HepG2 (cell line): Measurements from ENCODE around the gene FRMD3. TPM values are rescaled to one million over a fixed set of nuclear protein-coding genes. Genes with fewer than 3 reads are reported as not detected.

Experiments used
- DMTF1 ChIP-seq: sonication (generic); formaldehyde crosslinking; IDR thresholded peaks from 2 replicates; pipeline ENCODE4 v1.4.0; 2020; ENCODE audit warnings: mild to moderate bottlenecking, missing genetic modification reagents
- EP300 ChIP-seq, 3 experiments: sonication (generic) in 1 of 3; formaldehyde crosslinking in 1 of 3; IDR thresholded peaks; 2 replicates each; pipeline versions ENCODE4 v1.5.1 to v1.6.1; 2011 to 2020; ENCODE audit warnings: low read depth in 2 of 3, low read length in 2 of 3, borderline replicate concordance in 1 of 3, improper control_type of control experiment in 1 of 3, mild to moderate bottlenecking in 1 of 3, missing genetic modification reagents in 1 of 3, moderate library complexity in 1 of 3
- EZH2 ChIP-seq: conservative IDR thresholded peaks from 2 replicates; pipeline ENCODE4 v1.6.1; 2012; ENCODE audit warnings: mild to moderate bottlenecking, low read depth, low read length, moderate library complexity
- FOXA3 ChIP-seq: IDR thresholded peaks from 2 replicates; pipeline ENCODE4 v1.6.1; 2016; ENCODE audit warnings: missing genetic modification reagents, missing compliant biosample characterization
- GABPB1 ChIP-seq: IDR thresholded peaks from 2 replicates; pipeline ENCODE4 v1.6.1; 2016; ENCODE audit warnings: mild to moderate bottlenecking, missing genetic modification reagents, moderate library complexity, missing compliant biosample characterization
- GATAD2A ChIP-seq: IDR thresholded peaks from 2 replicates; pipeline ENCODE4 v1.6.1; 2016
- HHEX ChIP-seq: IDR thresholded peaks from 2 replicates; pipeline ENCODE4 v1.6.1; 2016; ENCODE audit warnings: control low read depth
- IKZF5 ChIP-seq: IDR thresholded peaks from 2 replicates; pipeline ENCODE4 v1.6.1; 2018; ENCODE audit warnings: missing genetic modification reagents, mild to moderate bottlenecking, missing compliant biosample characterization
- IRX3 ChIP-seq: sonication (generic); formaldehyde crosslinking; IDR thresholded peaks from 2 replicates; pipeline ENCODE4 v1.8.1; 2023; ENCODE audit warnings: mild to moderate bottlenecking, low read depth, missing genetic modification reagents, borderline replicate concordance
- NR0B2 ChIP-seq: sonication (generic); formaldehyde crosslinking; IDR thresholded peaks from 2 replicates; pipeline ENCODE4 v1.4.0; 2020; ENCODE audit warnings: mild to moderate bottlenecking, missing genetic modification reagents
- NR2F1 ChIP-seq, 2 experiments: fragments of 450-650 bp in 1 of 2; formaldehyde crosslinking in 1 of 2; IDR thresholded peaks; 2 replicates each; pipeline versions ENCODE4 v1.5.0 to v1.6.1; 2016 to 2020; ENCODE audit warnings: mild to moderate bottlenecking in 1 of 2, missing compliant biosample characterization in 1 of 2, missing genetic modification reagents in 1 of 2, moderate library complexity in 1 of 2
- ZBTB20 ChIP-seq: sonication (generic); formaldehyde crosslinking; IDR thresholded peaks from 2 replicates; pipeline ENCODE4 v1.8.1; 2023; ENCODE audit warnings: missing genetic modification reagents, low read depth, mild to moderate bottlenecking, borderline replicate concordance
- ZNF12 ChIP-seq: sonication (generic); formaldehyde crosslinking; IDR thresholded peaks from 2 replicates; pipeline ENCODE4 v1.5.0; 2020; ENCODE audit warnings: missing genetic modification reagents
- ZNF33B ChIP-seq: sonication (generic); formaldehyde crosslinking; IDR thresholded peaks from 2 replicates; pipeline ENCODE4 v1.5.1; 2020; ENCODE audit warnings: mild to moderate bottlenecking, missing genetic modification reagents
- ZNF44 ChIP-seq: sonication (generic); formaldehyde crosslinking; IDR thresholded peaks from 2 replicates; pipeline ENCODE4 v1.5.1; 2020; ENCODE audit warnings: mild to moderate bottlenecking, missing genetic modification reagents
- ZNF441 ChIP-seq: sonication (generic); formaldehyde crosslinking; IDR thresholded peaks from 2 replicates; pipeline ENCODE4 v1.7.0; 2021; ENCODE audit warnings: missing genetic modification reagents, borderline replicate concordance
- ZNF589 ChIP-seq: sonication (generic); formaldehyde crosslinking; conservative IDR thresholded peaks from 2 replicates; pipeline ENCODE4 v1.8.0; 2022; ENCODE audit warnings: mild to moderate bottlenecking, moderate library complexity, missing genetic modification reagents
- ZNF781 ChIP-seq: sonication (generic); formaldehyde crosslinking; IDR thresholded peaks from 2 replicates; pipeline ENCODE4 v1.5.1; 2020; ENCODE audit warnings: borderline replicate concordance, mild to moderate bottlenecking, missing genetic modification reagents; ENCODE audit errors: not compliant biosample characterization
- polyA plus RNA-seq, 8 experiments: library from polyadenylated mRNA; depleted of rRNA in 3 of 8; stranded (reverse) in 7 of 8; unstranded in 1 of 8; fragments of >200 nt; fragmentation: Illumina TruSeq in 4 of 8; extraction: Trizol in 4 of 8; gene quantifications; 2 replicates each; pipeline versions ENCODE4 v1.2.1 to v1.2.3, GENCODE V29; 2011 to 2016; ENCODE audit warnings: low read depth in 4 of 8, missing spikeins in 1 of 8, mixed read lengths in 1 of 8; ENCODE audit not compliant: insufficient read depth in 1 of 8
- total RNA-seq, 5 experiments: library from RNA; depleted of rRNA; stranded (reverse); fragments of >200 nt; fragmentation: Illumina TruSeq; extraction: Trizol; gene quantifications; 2 replicates each; pipeline ENCODE4 v1.2.3, GENCODE V29; 2016; ENCODE audit warnings: low read depth in 1 of 5
- TF ChIP-seq, protein P1 (sequence below): sonication (generic); formaldehyde crosslinking; IDR thresholded peaks from 2 replicates; pipeline ENCODE4; 2020; ENCODE audit warnings: missing genetic modification reagents, mild to moderate bottlenecking, borderline replicate concordance
- TF ChIP-seq, protein P2 (sequence below): sonication (generic); formaldehyde crosslinking; IDR thresholded peaks from 2 replicates; pipeline ENCODE4 v1.4.0; 2020; ENCODE audit warnings: missing genetic modification reagents; ENCODE audit errors: not compliant biosample characterization

FRMD3 gene
- total and polyA plus RNA-seq, 2 of the 13 experiments (the other 11 are each of a cell fraction or from before 2014, with no cell fraction given), result 3.2 to 7.7 TPM

DNA sequence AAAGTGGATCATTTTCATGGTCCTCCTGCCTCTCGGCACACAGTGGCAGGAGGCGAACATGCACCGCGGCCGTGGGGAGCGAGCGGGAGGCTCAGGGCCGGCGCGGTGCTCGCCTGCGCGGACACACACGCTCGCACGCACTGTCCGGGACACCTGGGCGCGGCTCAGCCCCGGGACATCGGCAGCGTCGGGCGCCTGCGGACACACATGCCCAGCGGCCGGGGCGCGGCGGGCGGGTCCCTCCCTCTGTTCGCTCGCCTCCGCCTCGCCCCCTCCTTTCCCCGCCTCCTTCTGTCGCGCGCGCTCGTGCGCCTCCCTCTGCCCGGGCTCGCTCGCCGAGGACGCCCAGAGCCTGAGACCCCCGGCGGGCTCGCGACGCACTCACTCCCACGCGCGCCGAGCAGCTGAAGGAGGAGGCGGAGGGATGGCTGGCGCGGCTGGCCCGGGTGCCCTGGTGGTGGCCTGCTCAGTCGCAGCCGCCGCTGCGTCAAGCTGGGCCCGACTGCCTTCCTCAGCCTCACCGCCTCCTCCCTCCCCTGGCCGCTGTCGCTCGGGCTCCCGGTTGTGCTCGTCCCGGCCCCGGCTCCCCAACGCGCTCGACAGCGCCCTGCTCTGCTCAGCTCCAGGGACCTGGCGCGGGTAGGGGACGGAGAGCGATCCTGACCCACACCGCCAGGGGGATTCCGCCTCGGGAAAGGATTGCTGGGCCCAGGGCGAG lies at the start of gene FRMD3 (continued):
- TF ChIP-seq, protein P1, sequence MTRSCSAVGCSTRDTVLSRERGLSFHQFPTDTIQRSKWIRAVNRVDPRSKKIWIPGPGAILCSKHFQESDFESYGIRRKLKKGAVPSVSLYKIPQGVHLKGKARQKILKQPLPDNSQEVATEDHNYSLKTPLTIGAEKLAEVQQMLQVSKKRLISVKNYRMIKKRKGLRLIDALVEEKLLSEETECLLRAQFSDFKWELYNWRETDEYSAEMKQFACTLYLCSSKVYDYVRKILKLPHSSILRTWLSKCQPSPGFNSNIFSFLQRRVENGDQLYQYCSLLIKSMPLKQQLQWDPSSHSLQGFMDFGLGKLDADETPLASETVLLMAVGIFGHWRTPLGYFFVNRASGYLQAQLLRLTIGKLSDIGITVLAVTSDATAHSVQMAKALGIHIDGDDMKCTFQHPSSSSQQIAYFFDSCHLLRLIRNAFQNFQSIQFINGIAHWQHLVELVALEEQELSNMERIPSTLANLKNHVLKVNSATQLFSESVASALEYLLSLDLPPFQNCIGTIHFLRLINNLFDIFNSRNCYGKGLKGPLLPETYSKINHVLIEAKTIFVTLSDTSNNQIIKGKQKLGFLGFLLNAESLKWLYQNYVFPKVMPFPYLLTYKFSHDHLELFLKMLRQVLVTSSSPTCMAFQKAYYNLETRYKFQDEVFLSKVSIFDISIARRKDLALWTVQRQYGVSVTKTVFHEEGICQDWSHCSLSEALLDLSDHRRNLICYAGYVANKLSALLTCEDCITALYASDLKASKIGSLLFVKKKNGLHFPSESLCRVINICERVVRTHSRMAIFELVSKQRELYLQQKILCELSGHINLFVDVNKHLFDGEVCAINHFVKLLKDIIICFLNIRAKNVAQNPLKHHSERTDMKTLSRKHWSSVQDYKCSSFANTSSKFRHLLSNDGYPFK (CRISPR knock-in tag), result no peak
- peak; percentile 67 for TF ChIP-seq IKZF5 (CRISPR knock-in tag)
- TF ChIP-seq DMTF1 (CRISPR knock-in tag), result no peak
- TF ChIP-seq EP300 (IDR thresholded peaks at IDR 0.05; ENCODE audit: low read depth in 2 of 2, low read length in 2 of 2), result no peak
- no peak for TF ChIP-seq EP300 (CRISPR knock-in tag; IDR thresholded peaks at IDR 0.05; ENCODE audit: borderline replicate concordance)
- TF ChIP-seq EZH2, result no peak
- TF ChIP-seq ZNF781 (CRISPR knock-in tag), result no peak
- TF ChIP-seq ZNF12 (CRISPR knock-in tag), result no peak
- TF ChIP-seq, protein P2, sequence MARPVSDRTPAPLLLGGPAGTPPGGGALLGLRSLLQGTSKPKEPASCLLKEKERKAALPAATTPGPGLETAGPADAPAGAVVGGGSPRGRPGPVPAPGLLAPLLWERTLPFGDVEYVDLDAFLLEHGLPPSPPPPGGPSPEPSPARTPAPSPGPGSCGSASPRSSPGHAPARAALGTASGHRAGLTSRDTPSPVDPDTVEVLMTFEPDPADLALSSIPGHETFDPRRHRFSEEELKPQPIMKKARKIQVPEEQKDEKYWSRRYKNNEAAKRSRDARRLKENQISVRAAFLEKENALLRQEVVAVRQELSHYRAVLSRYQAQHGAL (CRISPR knock-in tag), result no peak
- TF ChIP-seq NR2F1 (CRISPR knock-in tag; IDR thresholded peaks at IDR 0.05), result no peak
- 0 out of 2 replicates have a peak, but pooled peaks have one; percentile 52 for TF ChIP-seq ZNF589 (CRISPR knock-in tag)
- TF ChIP-seq HHEX, result no peak
- TF ChIP-seq GABPB1 (CRISPR knock-in tag), result peak; percentile 72; the same call in 1 of the 2 replicates
- TF ChIP-seq IRX3 (CRISPR knock-in tag), result peak; percentile 53; the same call in 1 of the 2 replicates
- TF ChIP-seq GATAD2A (CRISPR knock-in tag), result peak; percentile 92
- no peak for TF ChIP-seq ZNF441
- no peak; the same call in 1 of the 2 replicates for TF ChIP-seq ZNF33B (CRISPR knock-in tag)
- no peak; the same call in 1 of the 2 replicates for TF ChIP-seq ZNF44 (CRISPR knock-in tag)
- peak; percentile 22; the same call in 1 of the 2 replicates for TF ChIP-seq ZBTB20
- TF ChIP-seq NR0B2 (CRISPR knock-in tag), result peak; percentile 75; the same call in 1 of the 2 replicates
- TF ChIP-seq FOXA3 (CRISPR knock-in tag), result peak; percentile 32; the same call in 1 of the 2 replicates
